AG09309 (cell line): ENCODE data around the gene SOBP.
"Not testable (repeated sequence)": the region's sequence is repeated elsewhere in the genome, so short reads cannot be mapped to it uniquely, and the experiment has no call there.

Source experiments
- DNase-seq: peaks from one replicate; pipeline ENCODE4 v3.0.0-alpha.2; 2010; ENCODE audit warnings: low read depth
- H3K4me3 ChIP-seq: 2 replicates; pipeline ENCODE4 v1.5.1; 2011; ENCODE audit warnings: mild to moderate bottlenecking, low read depth, low read length, moderate library complexity; ENCODE audit not compliant: control insufficient read depth
- CTCF ChIP-seq: IDR thresholded peaks from 2 replicates; pipeline ENCODE4 v1.5.1; 2011; ENCODE audit warnings: mild to moderate bottlenecking, low read depth, low read length, inconsistent platforms; ENCODE audit not compliant: insufficient read depth, control insufficient read depth; ENCODE audit errors: missing control alignments

The SOBP gene

DNA sequence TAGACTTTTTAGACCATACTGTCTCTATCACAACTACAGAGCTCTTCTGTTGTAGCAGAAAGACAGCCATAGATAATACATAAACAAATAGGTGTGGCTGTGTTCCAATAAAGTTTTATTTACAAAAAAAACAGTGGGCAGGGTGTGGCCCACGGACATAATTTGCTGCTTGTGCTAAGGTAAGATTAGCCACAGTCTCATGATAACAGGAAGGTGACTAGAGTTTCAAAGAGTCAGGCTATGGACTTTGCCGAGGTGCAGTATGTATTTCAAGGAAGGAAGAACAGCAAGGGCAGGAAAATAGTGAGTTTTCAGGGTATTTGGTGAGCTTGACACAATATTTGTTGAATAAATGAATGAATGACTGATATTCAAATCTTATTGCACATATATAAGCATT is 20.2 kb downstream of the SOBP start:
- DNase-seq: no peak
- TF ChIP-seq CTCF: no peak
- no peak overlapping the region for H3K4me3 ChIP-seq

GRCh38 chr6:107511511-107511993 is 21.6 kb downstream of the SOBP start:
- TF ChIP-seq CTCF: no peak
- H3K4me3 ChIP-seq: no peak overlapping the region
- DNase-seq: no peak

DNA sequence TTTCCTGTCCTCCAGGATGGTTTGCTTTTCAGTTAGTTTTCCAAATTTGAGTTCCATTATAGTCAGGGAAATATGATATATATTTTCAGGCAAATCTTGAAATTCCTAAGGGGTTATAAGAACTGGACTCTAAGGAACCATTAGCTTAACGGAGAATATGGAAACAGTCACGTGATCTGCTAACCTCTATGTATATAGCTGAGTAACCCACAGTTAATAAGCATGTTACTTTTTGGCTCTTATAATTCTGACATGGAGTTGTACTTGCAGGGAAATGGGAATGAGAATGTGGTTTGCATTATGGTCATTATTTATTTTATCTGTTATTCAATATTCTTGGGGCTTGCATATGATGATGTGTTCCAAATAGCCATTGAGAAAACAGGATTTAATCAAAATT is 23.3 kb downstream of the SOBP start:
- DNase-seq: no peak
- TF ChIP-seq CTCF: no peak
- H3K4me3 ChIP-seq: no peak overlapping the region

- no peak for DNase-seq
- no peak for TF ChIP-seq CTCF
Measured at GRCh38 chr6:107515955-107516354, 26.0 kb downstream of the SOBP start.

GRCh38 chr6:107517274-107517673 is 27.4 kb downstream of the SOBP start:
- DNase-seq: no peak
- TF ChIP-seq CTCF: no peak
- H3K4me3 ChIP-seq: no peak overlapping the region

More at GRCh38 chr6:107515955-107516354, 26.0 kb downstream of the SOBP start:
- no peak overlapping the region for H3K4me3 ChIP-seq

DNA sequence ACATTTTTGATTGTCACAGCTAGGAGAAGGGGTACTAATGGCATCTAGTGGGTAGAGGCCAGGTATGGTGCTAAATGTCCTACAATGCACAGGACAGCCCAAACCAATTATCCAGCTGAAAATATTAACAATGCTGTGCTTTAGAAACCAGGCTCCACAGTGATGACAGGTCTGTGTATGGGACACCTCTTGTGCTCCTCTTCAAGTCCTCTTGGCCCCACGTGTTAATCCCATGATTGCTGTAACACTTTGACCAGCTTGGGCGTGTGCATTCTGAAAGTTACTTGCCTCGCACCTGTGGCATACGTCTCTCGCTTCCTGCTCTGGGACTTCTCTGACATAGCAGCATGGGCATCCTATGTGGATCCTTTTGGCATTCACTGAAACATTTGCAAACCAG is 29.3 kb downstream of the SOBP start:
- DNase-seq, H3K4me3 ChIP-seq: not testable (repeated sequence)

DNA sequence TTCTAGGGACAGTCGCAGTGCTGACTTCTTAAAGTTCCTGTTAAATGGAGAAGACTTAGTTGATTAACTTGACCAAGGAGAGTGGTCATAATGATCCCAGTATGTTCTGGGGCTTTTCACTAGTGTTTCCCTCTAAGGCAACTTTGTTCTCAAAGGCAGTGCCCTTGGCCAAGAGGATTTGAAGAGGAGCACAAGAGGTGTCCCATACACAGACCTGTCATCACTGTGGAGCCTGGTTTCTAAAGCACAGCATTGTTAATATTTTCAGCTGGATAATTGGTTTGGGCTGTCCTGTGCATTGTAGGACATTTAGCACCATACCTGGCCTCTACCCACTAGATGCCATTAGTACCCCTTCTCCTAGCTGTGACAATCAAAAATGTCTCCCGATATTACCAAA is 30.8 kb downstream of the SOBP start:
- not testable (repeated sequence) for DNase-seq

GRCh38 chr6:107523054-107523791 is 33.3 kb downstream of the SOBP start:
- DNase-seq: no peak
- H3K4me3 ChIP-seq: no peak overlapping the region
- TF ChIP-seq CTCF: no peak

More for the DNA sequence above, 30.8 kb downstream of the SOBP start:
- H3K4me3 ChIP-seq: not testable (repeated sequence)
